ENCODE results near the gene ZBP1.

DNA sequence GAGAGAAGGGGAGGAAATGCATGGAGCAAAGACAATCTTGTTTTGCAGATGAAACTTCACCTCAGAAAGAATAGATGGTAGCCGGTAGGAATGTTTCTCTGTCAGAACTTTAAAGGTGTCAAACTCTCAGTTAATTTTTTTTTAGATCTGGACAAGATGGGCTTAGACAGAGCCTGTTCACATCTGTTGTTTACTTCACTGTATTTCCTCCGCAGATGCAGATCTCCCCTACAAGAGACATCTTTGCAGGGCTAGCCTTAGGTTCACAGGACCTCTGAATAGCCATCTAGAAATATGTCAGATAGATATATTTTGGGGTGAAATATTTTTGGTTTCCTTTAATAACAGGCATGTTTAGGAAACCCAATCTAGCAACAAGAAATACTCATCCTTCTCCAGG lies 12.1 kb upstream of the ZBP1 start:
- no peak for TF ChIP-seq POLR2A (IDR thresholded peaks at IDR 0.05)
- TF ChIP-seq, protein P1, sequence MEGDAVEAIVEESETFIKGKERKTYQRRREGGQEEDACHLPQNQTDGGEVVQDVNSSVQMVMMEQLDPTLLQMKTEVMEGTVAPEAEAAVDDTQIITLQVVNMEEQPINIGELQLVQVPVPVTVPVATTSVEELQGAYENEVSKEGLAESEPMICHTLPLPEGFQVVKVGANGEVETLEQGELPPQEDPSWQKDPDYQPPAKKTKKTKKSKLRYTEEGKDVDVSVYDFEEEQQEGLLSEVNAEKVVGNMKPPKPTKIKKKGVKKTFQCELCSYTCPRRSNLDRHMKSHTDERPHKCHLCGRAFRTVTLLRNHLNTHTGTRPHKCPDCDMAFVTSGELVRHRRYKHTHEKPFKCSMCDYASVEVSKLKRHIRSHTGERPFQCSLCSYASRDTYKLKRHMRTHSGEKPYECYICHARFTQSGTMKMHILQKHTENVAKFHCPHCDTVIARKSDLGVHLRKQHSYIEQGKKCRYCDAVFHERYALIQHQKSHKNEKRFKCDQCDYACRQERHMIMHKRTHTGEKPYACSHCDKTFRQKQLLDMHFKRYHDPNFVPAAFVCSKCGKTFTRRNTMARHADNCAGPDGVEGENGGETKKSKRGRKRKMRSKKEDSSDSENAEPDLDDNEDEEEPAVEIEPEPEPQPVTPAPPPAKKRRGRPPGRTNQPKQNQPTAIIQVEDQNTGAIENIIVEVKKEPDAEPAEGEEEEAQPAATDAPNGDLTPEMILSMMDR (IDR thresholded peaks at IDR 0.05) = no peak
